Fibroblast of skin of right biceps (primary cell): ENCODE data around the gene FERMT3.

ENCODE experiments used
- DNase-seq: peaks from one replicate; pipeline ENCODE4 v3.0.0-alpha.2; 2013

Gene FERMT3

DNA sequence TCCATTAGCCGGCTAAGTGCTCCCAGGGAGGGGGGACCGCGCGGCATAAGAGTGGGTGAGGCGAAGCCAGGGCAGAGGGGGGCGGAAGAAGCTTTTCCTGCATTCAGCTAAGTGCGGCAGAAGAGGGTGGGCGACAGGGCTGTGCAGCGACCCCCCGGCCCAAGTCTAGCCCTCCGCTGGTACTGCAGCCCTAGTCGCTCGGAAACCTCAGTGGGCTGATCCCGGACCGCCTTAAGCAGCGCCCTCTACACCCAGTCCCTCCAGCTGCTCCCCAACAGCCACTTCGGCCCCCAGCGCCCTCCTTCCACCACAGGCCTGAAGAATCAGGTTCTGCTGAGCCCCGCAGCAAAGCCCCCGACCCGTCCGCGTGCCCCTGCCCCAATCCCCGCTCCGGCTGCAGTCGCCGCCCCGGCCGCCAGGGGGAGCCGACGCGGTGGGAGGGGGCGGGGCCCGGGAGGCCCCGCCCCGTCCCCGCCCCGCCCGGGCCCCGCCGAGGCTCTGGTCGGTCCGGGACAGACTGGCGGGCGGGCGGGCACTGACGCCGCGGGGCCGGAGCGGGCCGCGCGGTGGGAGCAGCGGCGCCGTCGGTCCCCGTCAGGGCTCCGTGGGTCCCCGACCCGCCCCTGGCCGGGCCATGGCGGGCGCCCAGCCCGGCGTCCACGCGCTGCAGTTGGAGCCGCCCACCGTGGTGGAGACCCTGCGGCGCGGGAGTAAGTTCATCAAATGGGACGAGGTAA lies 44.7 kb downstream of the FERMT3 start, which contains the start of gene PLCB3:
TSS of gene PLCB3 (plus strand) at position 515 of the 737 bp plus-strand sequence. CDS start at position 635, 120 bp downstream.
- peak; percentile 54 for DNase-seq

DNA sequence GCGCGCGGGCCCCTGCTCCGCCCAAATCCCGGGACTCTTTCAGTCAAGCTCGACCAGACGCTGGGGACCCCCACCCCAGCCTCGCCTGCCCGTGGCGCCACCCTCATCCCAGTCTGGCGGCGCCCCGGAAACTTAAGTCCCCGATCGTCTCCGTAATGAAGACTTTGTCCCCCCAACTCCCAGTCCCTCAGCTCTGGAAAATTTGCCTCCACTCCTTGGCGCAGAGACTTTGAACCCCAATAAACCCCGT lies 45.2 kb downstream of the FERMT3 start:
- no peak for DNase-seq

- peak; percentile 42 for DNase-seq
Measured at GRCh38 chr11:64252003-64252872, 45.7 kb downstream of the FERMT3 start.

GRCh38 chr11:64253043-64253442 lies 46.5 kb downstream of the FERMT3 start:
- DNase-seq, result no peak

- no peak for DNase-seq
Measured at GRCh38 chr11:64253481-64253880, 47.0 kb downstream of the FERMT3 start.

GRCh38 chr11:64254326-64254725 lies 47.8 kb downstream of the FERMT3 start:
- DNase-seq, result no peak

GRCh38 chr11:64255135-64256128 lies 48.9 kb downstream of the FERMT3 start:
- DNase-seq, result no peak

DNA sequence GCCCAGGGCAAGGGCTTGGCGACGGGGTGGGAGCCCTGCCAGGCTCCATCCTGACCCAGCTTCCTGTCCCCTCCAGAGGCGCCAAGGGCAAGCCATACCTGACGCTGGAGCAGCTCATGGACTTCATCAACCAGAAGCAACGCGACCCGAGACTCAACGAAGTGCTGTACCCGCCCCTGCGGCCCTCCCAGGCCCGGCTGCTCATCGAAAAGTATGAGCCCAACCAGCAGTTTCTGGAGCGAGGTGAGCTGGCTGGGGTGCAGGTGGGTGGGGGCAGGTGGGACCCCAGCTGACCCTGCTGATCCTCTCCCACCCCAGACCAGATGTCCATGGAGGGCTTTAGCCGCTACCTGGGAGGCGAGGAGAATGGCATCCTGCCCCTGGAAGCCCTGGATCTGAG lies 49.8 kb downstream of the FERMT3 start:
- DNase-seq, result no peak

GRCh38 chr11:64258356-64258755 lies 51.8 kb downstream of the FERMT3 start:
- DNase-seq, result no peak

DNA sequence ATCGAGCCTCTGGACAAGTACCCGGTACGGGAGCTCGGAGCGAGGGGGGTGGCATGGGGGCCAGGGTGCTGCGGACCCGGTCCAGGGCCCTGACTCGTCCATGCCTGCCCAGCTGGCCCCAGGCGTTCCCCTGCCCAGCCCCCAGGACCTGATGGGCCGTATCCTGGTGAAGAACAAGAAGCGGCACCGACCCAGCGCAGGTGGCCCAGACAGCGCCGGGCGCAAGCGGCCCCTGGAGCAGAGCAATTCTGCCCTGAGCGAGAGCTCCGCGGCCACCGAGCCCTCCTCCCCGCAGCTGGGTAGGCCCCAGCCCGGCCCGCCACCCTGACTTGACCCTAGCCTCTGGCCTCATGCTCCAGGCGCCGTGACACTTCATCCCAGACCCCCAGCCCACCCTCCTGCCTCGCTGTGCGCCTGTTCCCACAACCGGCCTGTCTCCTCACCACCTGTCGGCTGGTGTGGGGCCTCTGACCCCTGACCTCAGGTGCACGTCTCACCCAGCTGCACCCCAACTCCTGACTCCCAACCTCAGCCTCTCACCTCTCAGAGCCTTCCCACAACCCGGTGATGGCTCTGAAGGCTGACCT lies 52.5 kb downstream of the FERMT3 start:
- DNase-seq, result no peak

- DNase-seq, result no peak
Measured at GRCh38 chr11:64259533-64260067, 53.1 kb downstream of the FERMT3 start.

- no peak for DNase-seq
Measured at GRCh38 chr11:64260147-64260708, 53.7 kb downstream of the FERMT3 start.

DNA sequence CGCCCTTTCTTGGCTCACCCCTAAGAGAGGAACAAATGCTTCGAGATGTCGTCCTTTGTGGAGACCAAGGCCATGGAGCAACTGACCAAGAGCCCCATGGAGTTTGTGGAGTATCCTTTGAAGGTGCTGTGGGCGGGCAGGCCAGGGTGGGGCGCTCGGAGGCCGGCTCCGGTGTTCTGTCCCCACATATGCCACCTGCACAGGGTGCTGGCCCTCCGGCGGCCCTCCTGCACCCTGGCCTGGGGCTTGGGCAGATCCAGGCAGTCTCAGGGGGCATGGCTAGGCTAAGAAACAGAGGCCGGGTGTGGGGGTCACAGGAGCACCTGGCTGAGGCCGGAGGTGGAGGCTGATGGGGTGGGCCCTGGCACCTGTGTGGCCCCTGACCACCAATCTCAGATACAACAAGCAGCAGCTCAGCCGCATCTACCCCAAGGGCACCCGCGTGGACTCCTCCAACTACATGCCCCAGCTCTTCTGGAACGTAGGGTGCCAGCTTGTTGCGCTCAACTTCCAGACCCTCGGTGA lies 55.1 kb downstream of the FERMT3 start:
- DNase-seq, result no peak

DNA sequence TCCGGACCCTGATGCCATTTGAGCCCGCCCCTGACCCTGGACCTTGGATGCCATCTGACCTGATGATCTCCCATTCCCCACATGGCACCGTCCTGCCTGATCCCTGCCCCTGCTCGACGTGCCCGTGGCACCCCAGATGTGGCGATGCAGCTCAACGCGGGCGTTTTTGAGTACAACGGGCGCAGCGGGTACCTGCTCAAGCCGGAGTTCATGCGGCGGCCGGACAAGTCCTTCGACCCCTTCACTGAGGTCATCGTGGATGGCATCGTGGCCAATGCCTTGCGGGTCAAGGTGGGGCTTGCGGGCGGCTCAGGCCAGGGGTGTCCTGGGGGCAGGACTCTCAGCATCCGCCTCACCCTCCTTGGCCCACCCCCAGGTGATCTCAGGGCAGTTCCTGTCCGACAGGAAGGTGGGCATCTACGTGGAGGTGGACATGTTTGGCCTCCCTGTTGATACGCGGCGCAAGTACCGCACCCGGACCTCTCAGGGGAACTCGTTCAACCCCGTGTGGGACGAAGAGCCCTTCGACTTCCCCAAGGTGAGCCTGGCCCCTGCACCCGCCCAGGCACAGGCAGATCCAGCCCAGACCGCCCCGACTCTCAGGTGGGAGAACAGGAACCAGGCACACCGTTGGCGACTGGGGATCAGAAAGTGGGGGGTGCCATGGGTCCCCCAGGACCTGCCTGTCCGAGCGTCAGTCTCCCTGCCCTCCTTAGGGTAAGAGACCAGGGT lies 55.9 kb downstream of the FERMT3 start:
- no peak for DNase-seq

DNA sequence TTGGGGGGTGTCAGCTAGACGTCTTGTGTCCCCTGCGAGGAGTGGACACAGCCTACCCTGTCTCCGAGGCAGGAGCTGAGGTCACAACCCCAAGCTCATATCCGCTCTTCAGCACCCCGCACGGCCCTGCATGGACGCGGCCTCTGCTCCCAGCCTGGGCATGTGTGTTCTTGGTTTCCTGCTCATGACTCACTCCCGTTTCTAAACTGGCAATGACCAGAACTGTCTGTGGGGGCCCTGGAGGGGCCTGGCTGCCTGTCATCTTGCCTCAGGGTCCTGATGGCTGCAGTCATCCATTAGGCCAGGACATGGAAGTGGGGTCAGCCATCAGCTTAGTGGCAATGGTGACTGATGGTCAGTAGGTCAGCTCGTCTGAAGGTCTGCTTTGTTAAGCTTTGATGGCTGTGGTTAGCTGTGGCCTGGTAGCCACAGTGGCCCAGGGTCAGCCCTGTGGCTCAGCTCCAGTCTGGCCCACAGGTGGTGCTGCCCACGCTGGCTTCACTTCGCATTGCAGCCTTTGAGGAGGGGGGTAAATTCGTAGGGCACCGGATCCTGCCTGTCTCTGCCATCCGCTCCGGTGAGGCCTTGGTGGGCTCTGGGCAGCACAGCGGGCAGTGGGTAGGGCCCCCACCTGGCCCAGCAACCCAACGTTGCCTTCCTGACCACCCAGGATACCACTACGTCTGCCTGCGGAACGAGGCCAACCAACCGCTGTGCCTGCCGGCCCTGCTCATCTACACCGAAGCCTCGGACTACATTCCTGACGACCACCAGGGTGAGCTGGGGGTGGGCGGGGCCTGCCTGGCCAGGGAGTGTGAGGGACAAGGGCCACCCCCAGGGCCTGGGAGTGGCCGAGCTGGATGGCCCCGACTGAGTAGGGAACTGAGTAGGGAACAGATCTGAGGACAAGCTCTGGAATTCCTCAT lies 56.8 kb downstream of the FERMT3 start:
- DNase-seq, result peak; percentile 34

DNA sequence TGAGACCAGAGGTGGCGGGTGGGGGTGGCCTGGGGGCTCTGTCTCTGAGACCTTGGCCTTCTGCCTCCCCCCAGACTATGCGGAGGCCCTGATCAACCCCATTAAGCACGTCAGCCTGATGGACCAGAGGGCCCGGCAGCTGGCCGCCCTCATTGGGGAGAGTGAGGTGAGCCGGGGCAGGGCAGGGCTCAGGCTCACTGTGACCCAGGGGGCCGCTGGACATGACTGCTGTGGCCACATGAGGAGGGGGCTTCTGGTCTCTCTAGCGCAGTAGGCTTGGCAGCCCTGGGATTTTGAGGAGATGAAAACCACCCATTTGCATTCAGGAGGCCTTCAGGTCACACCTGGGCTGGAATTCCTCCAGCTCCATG lies 57.4 kb downstream of the FERMT3 start:
- no peak for DNase-seq

DNA sequence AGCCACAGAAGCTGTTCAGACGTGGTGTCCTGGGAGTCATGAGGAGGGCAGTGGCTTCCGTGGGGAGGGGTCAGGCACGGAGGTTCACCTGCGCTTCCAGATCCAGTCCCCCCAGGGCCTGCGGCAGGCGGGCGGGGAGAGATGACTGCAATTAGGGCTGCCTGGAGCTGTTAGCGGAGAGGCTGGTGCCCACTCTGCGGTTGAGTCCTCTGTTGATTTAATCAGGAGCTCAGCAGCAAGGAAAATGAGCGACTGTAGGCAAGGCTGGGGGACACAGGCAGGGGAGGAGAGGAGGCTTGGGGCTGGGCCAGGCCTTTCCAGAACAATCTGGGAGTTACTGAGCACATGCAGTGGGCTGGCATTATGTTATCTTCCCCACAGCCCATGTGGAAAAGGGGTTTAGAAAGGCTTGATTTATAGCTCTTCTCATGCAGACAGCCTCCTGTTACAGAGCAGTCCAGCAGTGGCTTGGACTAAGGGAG lies 57.9 kb downstream of the FERMT3 start:
- DNase-seq, result no peak

- no peak for DNase-seq
Measured at GRCh38 chr11:64265176-64266160, 58.9 kb downstream of the FERMT3 start.

DNA sequence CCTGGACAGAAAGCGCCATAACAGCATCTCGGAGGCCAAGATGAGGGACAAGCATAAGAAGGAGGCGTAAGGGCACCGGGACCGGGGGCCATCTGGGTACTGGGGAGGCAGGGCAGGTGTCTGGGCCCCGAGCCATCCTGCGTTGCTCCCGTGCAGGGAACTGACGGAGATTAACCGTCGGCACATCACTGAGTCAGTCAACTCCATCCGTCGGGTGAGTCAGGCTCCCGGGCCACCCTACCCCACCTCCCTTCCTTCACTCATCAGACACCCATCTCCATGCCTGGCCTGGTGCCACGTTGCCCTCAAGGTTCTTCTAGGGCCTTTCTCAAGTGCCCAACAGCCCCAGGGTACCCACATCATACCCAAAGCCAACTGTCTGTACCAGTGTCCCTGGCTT lies 59.8 kb downstream of the FERMT3 start:
- DNase-seq, result no peak
